ENCODE results near the gene MGAT5B.

MGAT5B gene

DNA sequence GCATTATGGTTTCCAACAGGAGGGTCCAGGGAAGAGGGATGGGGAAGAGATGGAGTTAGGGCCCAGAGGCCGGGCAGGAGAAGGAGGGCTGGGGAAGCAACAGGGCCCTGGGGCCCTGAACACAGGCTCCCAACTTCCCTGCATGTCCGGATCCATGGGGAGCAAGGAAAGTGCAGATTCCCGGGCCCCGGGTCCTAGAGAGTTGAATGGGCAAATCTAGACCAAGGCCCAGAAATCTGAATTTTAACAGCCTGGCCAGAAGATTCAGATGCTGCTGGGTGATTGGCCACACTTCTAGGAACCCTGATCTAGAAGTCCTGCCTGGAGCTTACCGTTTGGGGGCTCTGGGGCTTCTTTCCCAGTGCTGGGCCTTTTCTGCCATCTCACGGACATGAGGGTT lies 13.2 kb downstream of the MGAT5B start:
- DNase-seq, result no peak
- H3K9me3 ChIP-seq (ENCODE audit: severe bottlenecking), result no peaks in the 10 kb centered on the region
- no peak overlapping the region for H3K4me3 ChIP-seq (ENCODE audit: low read depth, low read length)
- peaks cover 22% of the 10 kb centered on the region for H3K36me3 ChIP-seq
- no peak overlapping the region for H3K27ac ChIP-seq
- TF ChIP-seq, protein P1, sequence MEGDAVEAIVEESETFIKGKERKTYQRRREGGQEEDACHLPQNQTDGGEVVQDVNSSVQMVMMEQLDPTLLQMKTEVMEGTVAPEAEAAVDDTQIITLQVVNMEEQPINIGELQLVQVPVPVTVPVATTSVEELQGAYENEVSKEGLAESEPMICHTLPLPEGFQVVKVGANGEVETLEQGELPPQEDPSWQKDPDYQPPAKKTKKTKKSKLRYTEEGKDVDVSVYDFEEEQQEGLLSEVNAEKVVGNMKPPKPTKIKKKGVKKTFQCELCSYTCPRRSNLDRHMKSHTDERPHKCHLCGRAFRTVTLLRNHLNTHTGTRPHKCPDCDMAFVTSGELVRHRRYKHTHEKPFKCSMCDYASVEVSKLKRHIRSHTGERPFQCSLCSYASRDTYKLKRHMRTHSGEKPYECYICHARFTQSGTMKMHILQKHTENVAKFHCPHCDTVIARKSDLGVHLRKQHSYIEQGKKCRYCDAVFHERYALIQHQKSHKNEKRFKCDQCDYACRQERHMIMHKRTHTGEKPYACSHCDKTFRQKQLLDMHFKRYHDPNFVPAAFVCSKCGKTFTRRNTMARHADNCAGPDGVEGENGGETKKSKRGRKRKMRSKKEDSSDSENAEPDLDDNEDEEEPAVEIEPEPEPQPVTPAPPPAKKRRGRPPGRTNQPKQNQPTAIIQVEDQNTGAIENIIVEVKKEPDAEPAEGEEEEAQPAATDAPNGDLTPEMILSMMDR (IDR thresholded peaks at IDR 0.05; ENCODE audit: low read depth, low read length), result no peak
- H3K27me3 ChIP-seq (ENCODE audit: insufficient read depth, low read depth, severe bottlenecking), result no peaks in the 10 kb centered on the region

- H3K36me3 ChIP-seq, result peaks cover 22% of the 10 kb centered on the region
- TF ChIP-seq, protein P1 (IDR thresholded peaks at IDR 0.05; ENCODE audit: low read depth, low read length), result no peak
- no peaks in the 10 kb centered on the region for H3K27me3 ChIP-seq (ENCODE audit: insufficient read depth, low read depth, severe bottlenecking)
- H3K27ac ChIP-seq, result no peak overlapping the region
- H3K4me3 ChIP-seq (ENCODE audit: low read depth, low read length), result no peak overlapping the region
- DNase-seq, result no peak
- H3K9me3 ChIP-seq (ENCODE audit: severe bottlenecking), result no peaks in the 10 kb centered on the region
These were observed 13.8 kb downstream of the MGAT5B start for GRCh38 chr17:76881966-76882365.

GRCh38 chr17:76883744-76884525 lies 15.7 kb downstream of the MGAT5B start:
- Histone ChIP-seq H3K27me3 (ENCODE audit: insufficient read depth, low read depth, severe bottlenecking) (no peaks in the 10 kb centered on the region), H3K4me3 (ENCODE audit: low read depth, low read length) (no peak overlapping the region), H3K36me3 (peaks cover 24% of the 10 kb centered on the region), H3K27ac (no peak overlapping the region), H3K9me3 (ENCODE audit: severe bottlenecking) (no peaks in the 10 kb centered on the region)
- TF ChIP-seq, protein P1 (IDR thresholded peaks at IDR 0.05; ENCODE audit: low read depth, low read length), result no peak
- no peak for DNase-seq

DNA sequence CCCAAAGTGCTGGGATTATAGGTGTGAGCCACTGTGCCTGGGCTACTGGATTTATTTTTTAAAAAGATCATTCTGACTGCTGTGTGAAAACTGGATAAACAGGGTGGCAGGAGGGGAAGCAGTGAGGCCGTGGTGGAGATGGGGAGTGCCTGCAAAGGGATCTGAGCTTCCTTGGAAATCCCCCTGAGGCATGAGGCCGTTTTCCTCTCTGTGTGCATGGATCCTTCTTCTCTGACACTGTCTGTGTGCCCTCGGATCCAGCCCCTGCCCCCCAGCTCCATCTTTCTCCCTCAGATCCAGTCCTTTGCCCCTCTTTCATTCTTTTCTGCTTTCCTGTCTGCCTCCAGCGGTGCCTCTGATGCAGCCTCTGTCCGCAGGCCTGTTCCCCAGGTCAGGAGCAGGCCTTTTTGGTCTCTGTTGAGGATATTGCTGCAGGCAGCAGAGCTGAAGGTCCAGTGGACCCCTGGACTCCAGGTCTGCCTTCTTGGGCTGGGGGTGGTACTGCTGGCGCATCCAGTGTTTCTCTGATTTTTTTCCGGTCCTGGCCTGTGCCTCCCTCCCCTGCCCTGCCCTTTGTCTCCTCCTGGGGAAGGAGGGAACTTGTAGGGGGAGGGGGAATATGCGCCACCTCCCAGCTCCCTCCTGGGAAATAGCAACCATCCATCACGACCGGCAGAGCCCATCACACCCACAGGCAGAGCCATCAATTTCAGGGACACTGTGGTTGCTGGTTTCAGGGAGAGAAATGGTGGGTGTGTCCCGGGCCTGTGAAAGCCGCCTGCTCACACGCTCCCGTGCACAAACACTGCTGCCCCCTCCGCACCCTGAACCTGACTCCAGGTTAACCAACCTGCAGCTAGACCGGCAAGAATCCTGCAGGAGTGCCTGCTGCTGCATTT lies 17.0 kb downstream of the MGAT5B start:
- peaks cover 28% of the 10 kb centered on the region for H3K36me3 ChIP-seq
- no peaks in the 10 kb centered on the region for H3K27me3 ChIP-seq (ENCODE audit: insufficient read depth, low read depth, severe bottlenecking)
- H3K9me3 ChIP-seq (ENCODE audit: severe bottlenecking), result no peaks in the 10 kb centered on the region
- no peak overlapping the region for H3K27ac ChIP-seq
- TF ChIP-seq, protein P1 (IDR thresholded peaks at IDR 0.05; ENCODE audit: low read depth, low read length), result no peak
- H3K4me3 ChIP-seq (ENCODE audit: low read depth, low read length), result no peak overlapping the region
- DNase-seq, result no peak

DNA sequence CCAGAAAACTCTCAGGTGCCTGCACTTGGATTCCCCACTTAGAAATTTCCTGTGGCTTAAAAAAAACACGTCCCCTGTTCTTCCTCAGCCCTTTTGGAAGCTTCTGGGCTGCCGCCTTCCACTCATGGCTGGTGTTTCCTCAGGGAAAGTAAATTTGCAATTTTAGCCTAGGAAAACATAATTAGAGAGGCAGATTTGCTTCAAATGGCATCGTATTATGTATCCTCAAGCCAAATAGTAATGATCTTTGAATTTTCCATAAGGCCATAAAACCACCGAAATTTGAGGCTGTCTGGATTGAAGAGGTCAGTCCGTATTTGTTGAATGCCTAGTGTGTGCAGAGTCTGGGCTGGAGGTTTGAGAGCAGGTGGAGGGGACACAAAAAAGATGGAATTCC lies 17.7 kb downstream of the MGAT5B start:
- TF ChIP-seq, protein P1 (IDR thresholded peaks at IDR 0.05; ENCODE audit: low read depth, low read length), result no peak
- H3K27me3 ChIP-seq (ENCODE audit: insufficient read depth, low read depth, severe bottlenecking), result no peaks in the 10 kb centered on the region
- no peaks in the 10 kb centered on the region for H3K9me3 ChIP-seq (ENCODE audit: severe bottlenecking)
- no peak for DNase-seq
- peaks cover 28% of the 10 kb centered on the region for H3K36me3 ChIP-seq
- H3K27ac ChIP-seq, result no peak overlapping the region
- no peak overlapping the region for H3K4me3 ChIP-seq (ENCODE audit: low read depth, low read length)

All from WERI-Rb-1 (cell line).